ENCODE data around the gene S100A3.

S100A3 gene

DNA sequence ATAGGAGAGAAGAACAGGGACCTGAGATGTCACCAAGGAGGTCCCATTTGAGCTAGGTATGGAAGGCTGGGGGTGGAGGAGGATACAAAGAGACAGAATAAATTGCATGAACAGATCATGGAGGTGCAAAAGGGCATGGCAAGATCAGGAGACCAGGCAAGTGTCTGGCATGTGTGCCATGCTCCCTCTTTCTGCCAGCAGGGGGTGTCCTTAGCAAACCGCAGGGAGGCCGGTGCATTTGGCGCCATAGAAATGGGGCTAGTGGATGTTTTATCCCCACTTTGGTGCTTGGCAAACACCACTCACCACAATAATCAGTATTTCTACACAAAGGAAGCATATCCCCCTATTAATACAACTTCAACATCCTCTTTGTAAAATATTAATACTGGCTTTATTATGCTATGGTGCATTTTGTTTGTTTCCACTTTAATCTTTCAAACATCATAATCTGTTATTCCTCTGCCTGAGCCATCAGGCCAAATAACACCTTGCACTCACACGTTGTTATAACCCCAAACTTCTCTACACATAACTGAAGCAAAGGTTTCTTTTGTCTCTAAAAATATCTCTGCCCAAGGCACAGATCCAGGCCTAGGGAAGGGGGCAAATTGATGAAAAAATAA, 39.2 kb downstream of the S100A3 start:
- DNase-seq (ENCODE audit: low read depth) = no peak

DNA sequence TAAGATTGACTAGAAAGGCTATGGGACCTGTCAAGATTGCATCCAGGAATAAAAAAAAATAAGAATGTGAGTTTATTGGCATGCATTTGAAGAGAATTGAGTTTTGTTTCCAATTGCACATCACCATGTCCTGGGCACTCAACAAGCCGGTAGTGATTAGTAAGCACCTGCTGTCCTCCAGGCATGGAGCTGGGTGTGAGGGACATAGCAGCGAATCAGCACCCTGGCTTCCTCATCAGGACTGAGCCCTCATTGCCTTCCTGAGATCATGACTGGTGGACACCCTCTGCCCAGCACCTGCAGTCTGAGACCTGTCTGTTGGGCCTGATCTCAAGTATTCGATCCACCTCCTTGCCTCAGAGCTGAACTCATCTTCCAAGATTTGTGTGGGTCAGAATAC, 40.0 kb downstream of the S100A3 start:
- no peak for DNase-seq (ENCODE audit: low read depth)

DNA sequence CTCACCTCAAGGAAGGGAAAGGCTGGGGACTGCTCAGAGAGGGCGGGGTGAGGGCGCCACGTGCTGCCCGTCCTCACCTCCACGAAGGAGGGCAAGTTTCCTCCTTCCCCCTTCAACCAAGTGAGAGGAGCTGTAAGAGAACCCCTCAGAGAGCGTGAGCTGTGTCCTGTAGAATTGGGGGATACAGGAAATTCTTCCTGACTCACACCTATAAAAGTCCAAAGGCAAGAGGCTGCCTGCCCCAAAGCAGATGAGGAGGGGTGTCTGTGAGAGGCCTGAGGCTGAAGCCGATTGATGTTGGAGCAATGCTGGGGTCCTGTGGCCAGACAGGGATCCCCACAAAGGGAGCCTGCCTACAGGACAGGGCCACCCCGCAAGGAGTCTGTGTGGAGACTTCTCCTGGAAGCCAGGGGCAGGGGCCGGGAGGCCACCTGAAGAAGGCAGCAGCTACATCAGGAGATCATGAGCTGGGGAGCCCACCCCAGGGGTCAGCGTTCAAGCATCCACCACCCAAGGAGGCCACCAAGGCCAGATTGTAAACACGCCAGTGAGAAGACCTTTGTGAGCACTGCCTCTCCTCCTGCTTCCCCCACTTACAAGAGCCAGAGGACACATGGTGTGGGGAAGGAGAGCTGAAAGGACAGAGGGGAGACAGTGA, 41.0 kb downstream of the S100A3 start:
- DNase-seq (ENCODE audit: low read depth) = no peak

DNA sequence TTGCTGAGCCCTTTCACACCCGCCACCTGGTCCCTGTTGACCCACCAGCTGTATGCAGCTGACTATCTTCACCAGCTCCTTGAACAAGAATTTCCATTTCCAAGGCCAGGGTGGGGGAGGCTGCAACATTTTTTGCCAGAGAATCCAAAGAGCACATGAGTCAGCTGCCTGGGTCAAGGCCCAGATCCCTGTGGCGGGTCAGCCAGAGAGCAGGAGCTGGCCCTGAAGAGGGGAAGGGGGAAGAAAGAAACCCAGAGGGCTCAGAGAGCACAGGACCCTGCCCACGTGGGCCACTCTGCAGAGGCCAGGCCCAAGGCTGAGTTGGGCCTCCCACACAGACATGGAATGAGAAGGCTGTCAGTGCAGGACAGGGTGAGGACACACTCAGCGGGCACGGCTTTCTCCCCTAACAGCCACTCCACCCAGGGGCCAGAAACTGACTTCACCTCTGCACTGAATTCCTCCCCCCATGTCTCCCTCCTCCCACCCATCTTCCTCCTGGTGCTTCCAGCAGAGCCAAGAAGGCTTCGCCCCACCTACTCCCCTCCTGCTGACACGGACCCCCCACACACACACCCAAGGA, 42.1 kb downstream of the S100A3 start:
- peak; percentile 70 for DNase-seq (ENCODE audit: low read depth)

DNA sequence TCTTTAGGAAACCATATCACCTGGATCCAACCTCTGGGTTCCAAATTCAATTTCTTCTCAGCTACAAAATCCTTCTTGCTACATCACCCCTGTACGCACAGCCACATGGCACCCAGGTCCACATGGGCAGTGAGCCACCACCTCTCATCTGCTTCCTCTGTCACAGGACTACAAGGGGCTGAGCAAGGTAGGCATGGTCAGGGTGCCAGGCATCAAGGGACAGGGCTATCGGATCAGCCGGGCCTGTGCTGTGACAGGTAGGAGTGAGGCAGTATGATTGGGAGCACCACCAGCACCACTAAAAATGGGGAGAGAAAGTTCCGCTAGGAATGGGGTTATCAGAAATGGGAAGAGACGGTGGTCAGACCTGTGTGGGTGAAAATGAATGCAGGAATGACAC, 42.7 kb downstream of the S100A3 start:
- DNase-seq (ENCODE audit: low read depth) = no peak

DNA sequence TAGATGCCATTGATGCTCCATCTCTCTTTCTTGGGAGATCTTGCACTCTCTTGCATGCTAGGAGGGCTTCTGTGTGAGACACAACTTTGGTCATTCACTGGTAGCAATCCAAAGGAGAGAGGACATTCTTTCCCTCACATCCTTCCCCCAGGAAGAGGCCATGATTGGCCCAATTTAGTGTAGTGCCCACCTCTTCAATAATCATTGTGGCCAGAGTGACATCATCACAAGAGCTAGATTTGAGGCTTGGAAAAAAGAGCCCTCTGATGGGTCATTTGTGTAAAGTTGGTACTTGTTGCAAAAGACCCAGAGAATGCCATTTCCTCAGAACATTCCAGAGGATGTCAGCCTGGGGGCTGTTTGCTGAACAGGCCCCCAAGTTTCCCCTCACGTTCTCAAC, 43.5 kb downstream of the S100A3 start:
- no peak for DNase-seq (ENCODE audit: low read depth)

DNA sequence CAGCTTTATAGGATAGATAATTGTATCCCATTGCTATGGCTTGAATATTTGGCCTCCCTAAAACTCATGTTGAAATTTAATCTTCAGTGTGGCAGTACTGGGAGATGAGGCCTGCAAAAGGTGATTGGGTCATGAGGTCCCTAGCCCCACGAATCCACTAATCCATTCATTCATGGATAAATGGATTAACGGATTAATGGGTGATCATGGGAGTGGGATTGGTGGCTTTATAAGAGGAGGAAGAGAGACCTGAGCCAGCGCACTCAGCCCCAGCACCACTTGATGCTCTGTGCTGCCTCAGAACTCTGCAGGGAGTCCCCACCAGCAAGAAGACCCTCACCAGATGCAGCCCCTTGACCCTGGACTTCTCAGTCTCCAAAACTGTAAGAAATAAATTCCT, 45.3 kb downstream of the S100A3 start:
- DNase-seq (ENCODE audit: low read depth) = no peak

GRCh38 chr1:153498746-153499145, 50.3 kb downstream of the S100A3 start:
- DNase-seq (ENCODE audit: low read depth) = no peak

All from GM04503 (cell line).